Measurements from ENCODE around the gene PCYT2.

- TF ChIP-seq CTCF (IDR thresholded peaks at IDR 0.05) (no peak), EZH2 (IDR thresholded peaks at IDR 0.05; ENCODE audit: borderline replicate concordance, insufficient read depth, low read depth, low read length, poor library complexity, severe bottlenecking) (no peak)
Measured at GRCh38 chr17:81870131-81870980, 40.8 kb downstream of the PCYT2 start.
